ENCODE data around the gene PTPN14.

The PTPN14 gene

GRCh38 chr1:214330222-214330621, 221.2 kb downstream of the PTPN14 start:
- no peak for DNase-seq (ENCODE audit: low read depth)

GRCh38 chr1:214329470-214330220, 221.8 kb downstream of the PTPN14 start:
- no peak for DNase-seq (ENCODE audit: low read depth)

DNA sequence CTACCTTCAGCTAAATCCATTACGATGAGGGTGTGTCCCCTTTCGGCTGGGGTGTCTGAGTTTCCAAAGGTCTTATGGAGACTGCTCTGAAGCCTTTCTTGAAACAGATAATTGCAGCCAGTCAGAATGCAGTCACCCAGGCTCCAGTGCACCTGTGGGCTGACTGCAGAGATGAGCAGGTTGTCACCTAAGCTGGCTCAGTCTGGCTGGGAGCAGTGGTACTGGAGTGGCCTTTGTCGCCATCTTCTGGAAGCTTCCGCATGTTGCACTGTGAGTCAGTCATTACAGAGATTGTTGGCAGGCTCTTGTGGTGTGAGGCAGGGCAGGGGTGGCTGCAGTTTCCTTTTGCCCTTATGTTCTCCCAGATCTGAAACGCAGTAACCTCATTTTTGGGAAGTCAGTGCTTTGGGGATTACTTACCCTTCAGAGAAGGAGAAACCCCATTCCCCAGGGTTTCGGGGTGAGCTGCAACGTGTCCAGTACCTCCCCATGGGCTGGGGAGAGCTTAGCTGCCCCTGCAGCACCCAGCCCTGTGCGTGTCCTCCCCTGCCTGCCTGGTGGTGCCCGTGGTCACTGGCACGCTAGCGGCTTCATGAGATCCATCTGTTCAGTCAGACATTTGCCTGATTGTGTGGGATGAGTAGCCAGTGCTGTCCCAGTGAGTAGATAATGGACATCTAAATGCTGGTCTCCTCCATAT, 222.5 kb downstream of the PTPN14 start:
- DNase-seq (ENCODE audit: low read depth): peak; percentile 57

DNA sequence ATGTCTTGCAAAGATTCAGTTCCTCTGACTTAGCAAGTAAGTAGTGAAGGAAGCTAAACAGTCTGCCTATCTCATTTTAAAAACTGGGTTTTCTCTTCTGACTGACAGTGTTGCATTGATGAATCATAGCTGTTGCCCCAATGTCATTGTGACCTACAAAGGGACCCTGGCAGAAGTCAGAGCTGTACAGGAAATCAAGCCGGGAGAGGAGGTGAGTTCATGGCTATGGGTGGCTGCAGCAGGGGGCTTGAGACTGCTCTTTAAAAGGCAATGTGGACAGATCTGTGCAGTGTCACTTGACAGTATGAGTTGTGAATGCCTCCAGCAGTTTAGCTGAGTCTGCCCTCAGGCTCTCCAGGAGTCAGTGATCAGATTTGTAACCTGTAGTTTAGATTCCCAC, 223.9 kb downstream of the PTPN14 start:
- DNase-seq (ENCODE audit: low read depth): no peak

GRCh38 chr1:214326406-214326805, 225.0 kb downstream of the PTPN14 start:
- no peak for DNase-seq (ENCODE audit: low read depth)

DNA sequence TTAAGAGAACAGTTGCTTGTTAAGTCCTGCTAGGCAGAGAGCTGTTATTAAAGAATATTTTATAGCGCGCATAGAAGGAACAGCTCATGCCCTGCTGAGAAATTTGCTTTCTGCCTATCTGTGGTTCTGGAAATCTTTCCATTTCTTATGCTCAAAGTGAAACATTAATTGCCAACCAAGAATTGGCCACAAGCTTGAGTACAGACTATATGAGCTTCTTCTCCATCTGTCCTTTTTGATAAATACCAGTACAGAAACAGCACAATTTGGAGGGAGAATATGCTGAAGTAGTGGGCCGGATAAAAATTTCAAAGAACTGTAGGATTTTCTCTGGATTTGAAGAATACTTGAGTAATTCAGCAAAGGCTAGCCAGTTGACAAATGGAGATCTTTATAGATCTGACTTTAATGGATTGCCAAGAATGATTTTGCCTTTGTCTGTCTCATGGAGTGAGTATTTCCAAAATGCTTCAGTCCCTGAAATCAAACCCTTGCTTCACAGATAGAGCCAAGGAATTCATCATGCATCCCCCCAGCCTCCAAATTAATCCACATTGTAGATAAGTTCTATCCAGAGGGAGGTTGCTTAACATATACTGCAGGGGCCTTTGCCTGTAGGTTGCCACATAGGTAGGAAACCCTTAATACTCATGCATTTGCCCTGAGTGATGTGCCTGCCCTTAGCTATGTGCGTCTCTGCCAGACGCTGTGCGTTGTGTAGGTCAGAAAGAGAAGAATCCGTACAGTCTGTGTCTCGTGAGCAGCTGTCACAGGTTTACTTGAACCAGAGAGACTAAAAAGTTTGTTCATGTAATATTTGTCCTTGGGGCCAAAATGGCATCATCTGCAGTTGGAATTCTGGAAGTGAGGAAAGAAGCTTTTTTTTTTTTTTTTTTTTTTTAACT, 226.3 kb downstream of the PTPN14 start:
- no peak for DNase-seq (ENCODE audit: low read depth)

DNA sequence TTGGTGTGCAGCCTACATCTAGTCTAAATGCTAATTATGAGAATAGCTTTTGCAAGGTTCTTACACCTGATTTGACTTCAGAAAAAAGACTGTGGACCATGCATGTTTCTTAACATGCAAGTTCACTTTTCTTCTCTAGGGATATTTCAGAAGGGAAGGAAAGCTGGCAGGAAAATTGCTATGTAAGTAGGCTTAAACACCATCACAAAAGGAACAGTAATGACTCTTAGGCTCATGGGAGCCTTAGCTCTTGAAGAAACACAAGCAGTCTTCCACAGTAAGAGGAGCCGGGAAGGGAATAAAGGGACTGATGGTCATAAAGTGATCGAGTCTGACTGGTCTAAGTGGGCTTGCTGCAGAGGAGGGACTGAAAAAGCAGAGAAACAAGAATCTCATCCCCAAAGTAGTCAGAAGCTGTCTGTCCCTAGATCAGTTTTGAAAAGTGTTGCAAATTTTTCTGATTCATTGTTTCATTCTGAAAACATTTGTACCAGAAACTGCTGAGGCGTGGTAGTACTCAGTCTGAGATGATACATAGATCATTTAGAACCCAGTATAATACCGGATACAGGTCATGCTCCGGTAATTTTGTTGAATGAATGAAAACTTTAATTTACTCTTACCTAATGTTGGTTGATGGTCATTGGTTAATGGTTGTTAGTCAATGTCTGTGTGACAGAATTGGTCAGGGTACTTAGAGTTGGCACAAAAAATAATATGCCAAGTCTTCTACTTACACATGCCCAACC, 229.5 kb downstream of the PTPN14 start:
- DNase-seq (ENCODE audit: low read depth): no peak

DNA sequence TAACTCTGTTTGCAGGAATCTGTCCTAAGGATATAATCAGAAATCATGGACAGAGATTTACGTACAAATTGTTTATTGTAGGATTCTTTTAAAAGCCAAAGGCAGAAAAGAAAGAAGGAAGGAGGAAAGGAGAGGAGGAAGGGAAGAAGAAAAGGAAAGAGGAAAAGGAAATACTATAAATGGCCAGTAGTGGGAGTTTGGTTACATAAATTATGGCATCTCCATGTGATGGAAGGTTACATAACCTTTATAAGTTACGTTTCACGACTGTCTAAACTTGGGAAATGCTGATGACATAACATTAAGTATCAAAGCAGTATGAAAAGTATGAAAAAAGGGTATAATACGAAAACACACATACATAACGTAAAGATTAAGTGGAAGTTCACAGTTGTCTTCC, 231.5 kb downstream of the PTPN14 start:
- DNase-seq (ENCODE audit: low read depth): no peak

- DNase-seq (ENCODE audit: low read depth): no peak
Measured at GRCh38 chr1:214318956-214319736, 232.3 kb downstream of the PTPN14 start.

DNA sequence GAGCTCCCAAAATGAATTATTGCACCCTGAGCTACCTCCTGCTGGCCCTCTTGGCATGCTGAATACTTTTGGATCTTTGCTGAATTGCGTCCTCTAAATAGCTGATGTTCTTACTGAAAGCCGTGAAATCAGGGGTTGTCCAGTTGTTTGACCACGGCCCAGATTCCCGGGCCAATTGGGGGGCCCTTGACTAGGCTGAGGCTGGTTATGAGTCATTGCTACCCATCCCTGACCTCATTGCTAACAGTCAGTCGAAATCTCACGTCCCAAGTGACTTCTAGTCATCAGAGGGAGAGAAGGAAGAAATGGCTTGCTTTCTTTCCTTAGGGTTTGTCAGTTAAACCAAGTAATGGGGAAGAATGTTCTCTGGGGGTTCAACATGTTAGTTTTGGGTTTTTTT, 233.0 kb downstream of the PTPN14 start:
- no peak for DNase-seq (ENCODE audit: low read depth)

- no peak for DNase-seq (ENCODE audit: low read depth)
Measured at GRCh38 chr1:214317734-214318133, 233.7 kb downstream of the PTPN14 start.

DNA sequence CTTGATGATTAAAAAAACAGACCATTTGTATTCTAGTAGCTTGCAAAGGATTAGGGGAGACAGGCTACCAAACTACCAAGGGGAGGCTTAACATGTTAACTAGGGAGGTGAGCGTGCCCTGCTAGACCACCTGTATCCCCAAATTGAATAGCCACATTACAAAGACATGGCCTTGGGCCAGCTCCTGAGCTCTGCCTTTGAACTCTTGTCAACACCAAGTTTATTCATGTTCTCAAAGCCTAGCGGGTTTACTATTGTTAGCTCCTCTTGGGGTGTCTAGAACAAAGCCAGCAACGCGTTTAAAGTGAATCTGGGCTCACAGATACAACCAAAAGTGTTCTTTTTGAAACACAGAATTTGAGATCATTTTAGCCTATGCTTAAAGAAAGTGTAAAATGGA, 234.1 kb downstream of the PTPN14 start:
- DNase-seq (ENCODE audit: low read depth): no peak

DNA sequence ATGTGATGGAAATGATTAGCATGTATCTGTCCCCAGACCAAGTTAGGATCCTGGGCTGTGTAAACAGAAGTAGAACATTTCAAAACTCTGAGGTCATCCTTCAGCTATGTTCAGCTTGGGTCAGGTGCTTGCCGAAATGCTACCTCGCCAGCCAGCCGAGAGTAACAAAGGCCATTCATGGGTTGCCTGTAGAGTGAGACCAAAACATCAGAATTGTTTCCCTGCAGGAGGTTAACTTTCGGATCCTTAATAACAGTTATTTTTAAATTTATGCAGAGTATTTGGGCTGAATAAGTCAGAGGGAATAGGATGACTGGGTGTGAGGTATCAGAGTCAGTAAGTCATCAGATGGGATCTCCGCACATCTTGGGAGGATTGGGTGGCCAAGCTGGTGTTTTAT, 234.8 kb downstream of the PTPN14 start:
- DNase-seq (ENCODE audit: low read depth): no peak

GRCh38 chr1:214314178-214314843, 237.1 kb downstream of the PTPN14 start:
- DNase-seq (ENCODE audit: low read depth): no peak

DNA sequence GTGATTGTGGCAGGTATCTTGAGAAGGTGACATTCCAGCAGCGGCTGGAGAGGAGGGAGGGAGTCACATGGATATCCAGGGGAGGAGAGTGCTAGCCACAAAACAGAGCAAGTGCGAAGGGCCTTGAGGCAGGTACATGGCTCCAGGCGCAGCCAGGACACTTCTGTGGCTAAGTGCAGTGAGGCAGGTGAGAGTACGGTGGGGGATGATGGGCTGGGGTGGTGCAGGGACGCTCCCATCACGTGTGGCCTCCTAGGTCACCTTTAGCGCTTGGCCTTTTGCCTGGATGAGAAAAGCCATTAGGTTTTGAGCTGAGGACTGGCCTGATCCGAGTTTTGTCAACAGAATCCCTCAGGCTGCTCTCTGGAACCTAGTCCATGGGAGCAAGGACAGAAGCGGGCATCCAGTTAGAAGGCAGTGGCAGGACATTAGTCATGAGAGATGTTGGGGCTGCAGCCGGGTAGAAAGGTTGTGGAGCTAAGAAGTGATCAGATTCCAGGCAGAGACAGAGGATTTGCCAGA, 238.8 kb downstream of the PTPN14 start:
- no peak for DNase-seq (ENCODE audit: low read depth)

DNA sequence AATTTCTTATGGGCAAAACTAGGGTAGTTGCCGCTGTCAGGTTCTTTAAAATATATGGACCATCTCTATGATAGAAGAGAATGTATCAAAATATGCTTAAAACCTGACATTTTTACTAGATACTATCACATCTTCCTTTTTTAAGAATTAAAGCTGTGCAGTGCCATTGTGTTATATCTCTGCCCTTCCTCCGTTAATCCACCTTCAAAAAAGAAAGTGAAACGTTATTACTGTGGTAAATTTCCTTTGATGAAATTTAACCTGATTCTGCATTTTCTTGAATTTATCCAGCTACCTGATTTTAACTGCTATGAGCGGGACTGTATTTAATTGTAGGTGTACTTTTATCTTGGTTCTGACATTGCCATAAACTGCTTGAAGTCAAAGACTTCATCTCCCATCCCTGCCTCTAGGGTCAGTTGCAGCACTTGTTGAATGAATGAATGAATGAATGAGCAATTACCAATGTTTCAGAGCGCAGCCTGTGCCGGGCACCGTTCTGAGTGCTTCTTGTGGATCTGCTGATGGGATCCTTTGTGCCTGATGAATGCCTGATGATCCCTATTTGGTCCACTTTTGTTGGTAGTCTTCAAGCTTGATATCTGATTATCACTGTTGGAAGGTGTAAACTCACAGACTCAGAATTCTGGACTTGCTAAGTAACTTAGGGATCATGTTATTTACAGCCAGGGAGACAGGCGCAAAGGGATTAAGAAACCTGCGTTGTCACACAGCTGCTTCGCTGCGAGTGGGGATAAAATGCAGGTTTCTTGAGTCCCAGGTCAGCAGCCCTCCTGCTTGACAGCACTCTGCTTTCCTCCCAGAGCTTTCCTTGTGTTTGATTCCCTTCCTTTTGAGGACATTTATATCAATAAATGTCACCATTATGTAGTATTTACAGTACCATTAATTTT, 240.4 kb downstream of the PTPN14 start:
- DNase-seq (ENCODE audit: low read depth): no peak

- DNase-seq (ENCODE audit: low read depth): no peak
Measured at GRCh38 chr1:214310010-214310409, 241.4 kb downstream of the PTPN14 start.

DNA sequence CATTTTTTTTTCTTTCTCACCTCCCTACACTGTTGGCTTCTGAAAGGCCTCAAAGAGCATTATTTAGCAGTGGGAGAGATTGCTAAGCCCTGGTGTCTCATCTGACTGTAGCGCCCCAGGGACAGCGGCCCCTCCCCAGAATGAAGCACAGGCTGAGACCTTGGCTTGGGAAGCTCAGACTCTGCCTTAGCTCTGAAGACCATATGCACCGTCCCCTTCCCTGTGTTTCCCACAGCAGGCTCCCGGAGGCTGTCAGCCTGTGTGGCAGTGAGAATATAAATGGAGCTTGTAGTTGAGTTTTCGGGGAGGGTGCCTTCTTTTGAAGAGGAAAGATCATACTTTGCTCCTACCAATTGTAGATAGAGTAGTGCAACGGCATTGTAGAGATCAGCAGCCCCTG, 245.1 kb downstream of the PTPN14 start:
- no peak for DNase-seq (ENCODE audit: low read depth)

- DNase-seq (ENCODE audit: low read depth): no peak
Measured at GRCh38 chr1:214305164-214305751, 246.1 kb downstream of the PTPN14 start.

Measured in activated T-helper 1 cell treated with Interleukin-2 at 50 U/mL for 16 hours (primary cell).